ENCODE data around the gene BCKDHA. TPM values are rescaled to one million over a fixed set of nuclear protein-coding genes. Genes with fewer than 3 reads are reported as not detected.

The BCKDHA gene
- total RNA-seq, 1 donor from 2014 or later = 13.4 TPM

- Histone ChIP-seq H3K9me3 (no peaks in the 10 kb centered on the region), H3K27ac (peak overlapping the region; percentile 78), H3K27me3 (ENCODE audit: low read depth) (no peaks in the 10 kb centered on the region), H3K4me3 (no peak overlapping the region), H3K36me3 (peaks cover 38% of the 10 kb centered on the region), H3K4me1 (peaks cover 90% of the 10 kb centered on the region)
- peak; percentile 83 to 90 for ATAC-seq
- TF ChIP-seq CTCF (IDR thresholded peaks at IDR 0.05) = no peak
- DNase-seq = peak; percentile 56
- intact Hi-C loops (cut with DNase I) = no loop called here
Observed at GRCh38 chr19:41409288-41409687, 11.7 kb downstream of the BCKDHA start.

- ATAC-seq = no peak
- DNase-seq = no peak
- no peak for TF ChIP-seq CTCF (IDR thresholded peaks at IDR 0.05)
- peaks cover 91% of the 10 kb centered on the region for H3K4me1 ChIP-seq
- H3K27ac ChIP-seq = peak overlapping the region; percentile 78
- intact Hi-C loops (cut with DNase I) = no loop called here
- H3K27me3 ChIP-seq (ENCODE audit: low read depth) = no peaks in the 10 kb centered on the region
- no peaks in the 10 kb centered on the region for H3K9me3 ChIP-seq
- H3K36me3 ChIP-seq = peaks cover 50% of the 10 kb centered on the region
- H3K4me3 ChIP-seq = no peak overlapping the region
Observed at GRCh38 chr19:41410336-41411054, 12.9 kb downstream of the BCKDHA start.

GRCh38 chr19:41411100-41411967 lies 13.7 kb downstream of the BCKDHA start:
- intact Hi-C loops (cut with DNase I) = no loop called here
- DNase-seq = no peak
- Histone ChIP-seq H3K4me3 (no peak overlapping the region), H3K9me3 (no peaks in the 10 kb centered on the region), H3K36me3 (peaks cover 54% of the 10 kb centered on the region), H3K27me3 (ENCODE audit: low read depth) (no peaks in the 10 kb centered on the region), H3K27ac (peak overlapping the region; percentile 78), H3K4me1 (peaks cover 83% of the 10 kb centered on the region)
- ATAC-seq = no peak
- TF ChIP-seq CTCF (IDR thresholded peaks at IDR 0.05) = no peak

- ATAC-seq (no peak), DNase-seq (no peak)
- H3K9me3 ChIP-seq = no peaks in the 10 kb centered on the region
- peaks cover 60% of the 10 kb centered on the region for H3K36me3 ChIP-seq
- no peaks in the 10 kb centered on the region for H3K27me3 ChIP-seq (ENCODE audit: low read depth)
- peaks cover 77% of the 10 kb centered on the region for H3K4me1 ChIP-seq
- intact Hi-C loops (cut with DNase I) = no loop called here
- no peak for TF ChIP-seq CTCF (IDR thresholded peaks at IDR 0.05)
- peak overlapping the region; percentile 78 for H3K27ac ChIP-seq
- H3K4me3 ChIP-seq = no peak overlapping the region
Observed at GRCh38 chr19:41411968-41412265, 14.3 kb downstream of the BCKDHA start.

GRCh38 chr19:41412953-41413352 lies 15.3 kb downstream of the BCKDHA start:
- no peak overlapping the region for H3K4me3 ChIP-seq
- peaks cover 67% of the 10 kb centered on the region for H3K4me1 ChIP-seq
- TF ChIP-seq CTCF (IDR thresholded peaks at IDR 0.05) = no peak
- H3K27ac ChIP-seq = peak overlapping the region; percentile 31
- DNase-seq (no peak), ATAC-seq (no peak)
- intact Hi-C loops (cut with DNase I) = no loop called here
- no peaks in the 10 kb centered on the region for H3K9me3 ChIP-seq
- peaks cover 65% of the 10 kb centered on the region for H3K36me3 ChIP-seq
- no peaks in the 10 kb centered on the region for H3K27me3 ChIP-seq (ENCODE audit: low read depth)

All from lower lobe of right lung (tissue), 2 donors.